Pancreas (tissue), 10 donors: Measurements from ENCODE around the gene SNAPC4. TPM values are rescaled to one million over a fixed set of nuclear protein-coding genes. Genes with fewer than 3 reads are reported as not detected.
"Not testable (repeated sequence)": the region's sequence is repeated elsewhere in the genome, so short reads cannot be mapped to it uniquely, and the experiment has no call there.

Experiments
- ATAC-seq, 4 donors: fragments of 200-7000 bp; cut with Tn5 transposase; one replicate each; pipeline versions ENCODE4 v1.8.0 to v1.9.1; 2020; ENCODE audit warnings: mild to moderate bottlenecking in 4 of 4, moderate library complexity in 4 of 4
- DNase-seq, 6 donors: peaks; one replicate each; pipeline ENCODE4 v3.0.0-alpha.2; 2020
- FAIRE-seq: peaks from 2 replicates; lab custom pipeline; 2012; peaks lifted over from hg19 to GRCh38; lab: Jason Lieb, UNC
- H3K27ac ChIP-seq, 4 donors: fragments of 200-600 bp; sonication (generic); 1 replicate in 3 of 4; 2 replicates in 1 of 4; pipeline versions ENCODE4 v1.5.0 to v1.8.0; 2020
- H3K27me3 ChIP-seq, 4 donors: fragments of 200-600 bp; one replicate each; pipeline ENCODE4 v1.8.0; 2021
- H3K36me3 ChIP-seq, 3 donors: fragments of 200-600 bp; sonication (generic) in 1 of 3; one replicate each; pipeline versions ENCODE4 v1.5.0 to v1.8.0; 2020 to 2021
- H3K4me1 ChIP-seq, 3 donors: fragments of 200-600 bp; one replicate each; pipeline ENCODE4 v1.8.0; 2021
- H3K4me3 ChIP-seq, 4 donors: fragments of 200-600 bp; sonication (generic) in 2 of 4; one replicate each; pipeline versions ENCODE4 v1.5.0 to v1.8.0; 2020 to 2021
- H3K9me3 ChIP-seq, 4 donors: fragments of 200-600 bp; one replicate each; pipeline ENCODE4 v1.8.0; 2021
- WGBS, 2 donors: extraction: QIAGEN DNeasy Blood & Tissue Kit; methylation state at CpG; one replicate each; pipeline ENCODE4 v1.1.7; 2013; 5-methylcytosine and 5-hydroxymethylcytosine counted together
- intact Hi-C, 3 donors: fragments of 100-400 bp; cut with DNase I; formaldehyde crosslinking; loops; one replicate each; pipeline versions ENCODE4 v1.11.1 to v1.14.2; 2022
- polyA plus RNA-seq, 2 donors: library from polyadenylated mRNA; stranded (reverse); fragments of 200-250 nt; gene quantifications; one replicate each; pipeline ENCODE4 v1.2.3, GENCODE V29; 2013
- total RNA-seq, 6 donors: library from RNA; stranded (reverse); fragmentation: NEBNext Ultra II Directional in 4 of 6; extraction: Animal tissue kit (Norgen Biotek cat#: 25700) in 4 of 6; gene quantifications; one replicate each; pipeline versions ENCODE4 v1.2.1 to v1.2.4, GENCODE V29; 2021 to 2023
- TF ChIP-seq, protein P1 (sequence below), 4 donors: fragments of 200-600 bp; sonication (generic) in 3 of 4; IDR thresholded peaks; one replicate each; pipeline versions ENCODE4 v1.5.0 to v1.8.0; 2021; ENCODE audit warnings: antibody characterized with exemption in 4 of 4
- donor health status: healthy with polysubstance abuse.
- donor health status: DM: no; HTN: no; CAD: no; lungs with moderate emphysema.
- donor health status: DM: no; HTN: no; CAD: no.
- donor health status: control.
- donor health status: control.
- donor health status: Bipolar disorder and iron deficiency.
- donor health status: DM: yes; HTN: yes; CAD: no.
- donor health status: DM: no; HTN: no; CAD: no.
- donor health status: DM: no; HTN: no; CAD: no.
- donor health status: DM: yes; HTN: yes; CAD: no.

SNAPC4 gene
- total and polyA plus RNA-seq, 8 donors: 3.8 to 22.0 (median 5.2) TPM

DNA sequence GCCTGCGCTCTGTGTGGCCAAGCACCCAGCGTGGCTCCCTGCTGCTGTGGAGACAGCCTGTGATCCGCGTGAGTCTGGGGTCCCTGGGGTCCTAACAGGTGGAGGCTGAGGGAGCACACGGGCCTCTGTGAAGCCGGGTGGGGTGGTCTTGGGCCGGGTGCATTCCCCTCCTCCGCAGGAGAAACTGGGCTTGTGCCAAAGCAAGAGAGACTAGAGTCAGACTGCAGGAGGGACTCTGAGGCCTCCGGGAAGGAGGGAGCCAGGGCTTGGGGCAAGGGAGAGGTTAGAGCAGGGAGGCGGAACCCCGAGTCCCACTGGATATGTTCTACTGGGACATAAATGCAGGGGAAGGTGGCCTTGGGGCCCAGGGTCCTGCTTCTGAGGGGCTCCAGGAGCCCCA, 46.9 kb downstream of the SNAPC4 start:
- H3K4me3 ChIP-seq: no peak overlapping the region
- H3K4me1 ChIP-seq: no peaks in the 10 kb centered on the region
- FAIRE-seq (no peak), DNase-seq (no peak), ATAC-seq (no peak)
- 85 to 91% methylated on average over 10 to 11 of the region's 11 CpGs for WGBS, 2 donors
- H3K27ac ChIP-seq: no peak overlapping the region
- no peaks in the 10 kb centered on the region for H3K36me3 ChIP-seq
- no peaks in the 10 kb centered on the region for H3K27me3 ChIP-seq
- H3K9me3 ChIP-seq: no peaks in the 10 kb centered on the region
- TF ChIP-seq, protein P1, sequence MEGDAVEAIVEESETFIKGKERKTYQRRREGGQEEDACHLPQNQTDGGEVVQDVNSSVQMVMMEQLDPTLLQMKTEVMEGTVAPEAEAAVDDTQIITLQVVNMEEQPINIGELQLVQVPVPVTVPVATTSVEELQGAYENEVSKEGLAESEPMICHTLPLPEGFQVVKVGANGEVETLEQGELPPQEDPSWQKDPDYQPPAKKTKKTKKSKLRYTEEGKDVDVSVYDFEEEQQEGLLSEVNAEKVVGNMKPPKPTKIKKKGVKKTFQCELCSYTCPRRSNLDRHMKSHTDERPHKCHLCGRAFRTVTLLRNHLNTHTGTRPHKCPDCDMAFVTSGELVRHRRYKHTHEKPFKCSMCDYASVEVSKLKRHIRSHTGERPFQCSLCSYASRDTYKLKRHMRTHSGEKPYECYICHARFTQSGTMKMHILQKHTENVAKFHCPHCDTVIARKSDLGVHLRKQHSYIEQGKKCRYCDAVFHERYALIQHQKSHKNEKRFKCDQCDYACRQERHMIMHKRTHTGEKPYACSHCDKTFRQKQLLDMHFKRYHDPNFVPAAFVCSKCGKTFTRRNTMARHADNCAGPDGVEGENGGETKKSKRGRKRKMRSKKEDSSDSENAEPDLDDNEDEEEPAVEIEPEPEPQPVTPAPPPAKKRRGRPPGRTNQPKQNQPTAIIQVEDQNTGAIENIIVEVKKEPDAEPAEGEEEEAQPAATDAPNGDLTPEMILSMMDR (IDR thresholded peaks at IDR 0.05): no peak
- intact Hi-C loops: no loop called here

DNA sequence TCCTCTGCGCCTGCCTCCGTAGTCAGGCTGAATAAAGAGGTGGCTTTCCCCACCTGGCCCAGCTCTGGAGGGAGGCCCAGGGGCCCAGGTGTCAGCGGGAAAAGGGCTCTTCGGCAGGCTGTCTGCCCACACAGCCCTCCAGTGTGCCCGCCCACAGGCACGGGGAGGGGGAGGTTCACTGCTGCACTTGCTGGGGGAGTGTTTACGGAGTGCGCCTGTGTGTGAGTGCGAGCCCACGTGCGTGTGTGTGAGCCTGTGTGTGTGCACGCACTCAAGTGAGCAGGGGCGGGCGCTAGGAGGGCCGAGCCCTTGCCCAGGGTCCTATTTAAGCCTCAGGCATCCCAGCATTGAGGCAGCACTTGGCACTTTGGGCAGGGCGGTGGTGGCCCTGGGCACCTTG, 47.3 kb downstream of the SNAPC4 start:
- DNase-seq: no peak
- Histone ChIP-seq H3K4me1 (no peaks in the 10 kb centered on the region), H3K27me3 (no peaks in the 10 kb centered on the region), H3K4me3 (no peak overlapping the region), H3K27ac (no peak overlapping the region), H3K9me3 (no peaks in the 10 kb centered on the region), H3K36me3 (no peaks in the 10 kb centered on the region)
- peak in 2 of 4 donors; percentile 24 to 38 for ATAC-seq
- no peak for FAIRE-seq
- TF ChIP-seq, protein P1 (IDR thresholded peaks at IDR 0.05): no peak
- 78 to 91% methylated on average over 16 of the region's 16 CpGs for WGBS, 2 donors
- intact Hi-C loops: no loop called here

DNA sequence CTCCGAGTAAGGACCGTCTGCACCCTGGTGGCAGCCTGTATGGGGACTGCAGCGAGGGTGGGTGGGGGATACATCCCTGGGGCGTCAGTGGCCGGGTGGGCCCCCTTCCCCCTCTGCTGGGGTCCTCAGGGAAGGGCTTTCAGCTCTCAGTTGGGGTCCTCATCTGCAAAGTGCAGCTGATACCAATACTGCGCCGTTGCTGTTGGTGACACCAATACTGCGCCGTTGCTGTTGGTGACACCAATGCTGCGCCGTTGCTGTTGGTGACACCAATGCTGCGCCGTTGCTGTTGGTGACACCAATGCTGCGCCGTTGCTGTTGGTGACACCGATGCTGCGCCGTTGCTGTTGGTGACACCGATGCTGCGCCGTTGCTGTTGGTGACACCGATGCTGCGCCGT, 48.1 kb downstream of the SNAPC4 start:
- H3K4me3 ChIP-seq, ATAC-seq, intact Hi-C loops, H3K9me3 ChIP-seq, H3K27ac ChIP-seq, H3K4me1 ChIP-seq, H3K36me3 ChIP-seq, FAIRE-seq, H3K27me3 ChIP-seq, DNase-seq: not testable (repeated sequence)
- WGBS, 2 donors: 93 to 95% methylated on average over 15 to 23 of the region's 24 CpGs

DNA sequence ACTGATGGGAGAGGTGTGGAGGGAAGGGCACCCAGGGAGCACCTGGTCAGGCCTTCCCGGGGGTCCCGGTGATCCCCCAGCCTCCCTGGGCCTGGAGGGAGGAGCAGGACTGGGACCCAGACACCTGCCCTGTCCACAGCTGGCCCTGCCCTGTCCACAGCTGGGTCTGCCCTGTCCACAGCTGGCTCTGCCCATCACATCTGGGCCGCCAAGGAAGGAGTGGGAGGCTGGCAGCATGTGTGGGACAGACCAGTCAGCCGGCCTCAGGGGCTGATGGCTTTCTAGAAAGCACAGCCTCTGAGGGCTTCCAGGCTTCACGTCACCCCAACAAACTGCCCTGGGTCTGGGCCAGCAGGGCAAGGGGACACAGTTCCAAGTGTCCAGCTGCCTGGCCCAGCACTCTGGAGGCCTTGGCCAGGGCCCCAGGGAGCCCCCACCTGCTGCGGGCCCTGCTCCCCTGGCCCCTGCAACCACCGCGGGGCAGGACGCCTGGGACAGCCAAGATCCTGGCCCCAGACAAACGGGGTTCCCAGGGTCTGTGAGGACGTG, 48.6 kb downstream of the SNAPC4 start:
- no peak for ATAC-seq
- no peak for DNase-seq
- Histone ChIP-seq H3K4me3 (no peak overlapping the region), H3K9me3 (no peaks in the 10 kb centered on the region), H3K4me1 (no peaks in the 10 kb centered on the region), H3K27me3 (no peaks in the 10 kb centered on the region), H3K36me3 (no peaks in the 10 kb centered on the region), H3K27ac (no peak overlapping the region)
- intact Hi-C loops: no loop called here
- TF ChIP-seq, protein P1 (IDR thresholded peaks at IDR 0.05): no peak
- WGBS, 2 donors: 80 to 92% methylated on average over 11 of the region's 11 CpGs
- FAIRE-seq: no peak

Other genes with a start within 250 kb of the SNAPC4 start
- gene LHX3, start 195.0 kb downstream of the SNAPC4 start, total RNA-seq: not detected
- not detected for gene LHX3, start 195.0 kb downstream of the SNAPC4 start, polyA plus RNA-seq
- 10 to 100 TPM in 3 of 6 donors, 1 to 10 TPM in 3; 6.8 to 11.0 (median 10.4) TPM for gene QSOX2, start 154.4 kb downstream of the SNAPC4 start, total RNA-seq
- gene QSOX2, start 154.4 kb downstream of the SNAPC4 start, polyA plus RNA-seq: 10 to 100 TPM; 12.2 to 19.1 TPM
- gene CCDC187, start 96.1 kb downstream of the SNAPC4 start, total RNA-seq: under 1 TPM; 0.14 to 0.58 (median 0.36) TPM
- gene CCDC187, start 96.1 kb downstream of the SNAPC4 start, polyA plus RNA-seq: 1 to 10 TPM; 2.0 to 2.6 TPM
- 10 to 100 TPM in 4 of 6 donors, 1 to 10 TPM in 2; 6.8 to 22.7 (median 11.5) TPM for gene GPSM1, start 72.6 kb downstream of the SNAPC4 start, total RNA-seq
- gene GPSM1, start 72.6 kb downstream of the SNAPC4 start, polyA plus RNA-seq: 10 to 100 TPM; 33.7 to 54.4 TPM
- 10 to 100 TPM; 10.1 to 26.8 (median 14.4) TPM for gene DNLZ, start 36.4 kb downstream of the SNAPC4 start, total RNA-seq
- gene DNLZ, start 36.4 kb downstream of the SNAPC4 start, polyA plus RNA-seq: 10 to 100 TPM; 14.1 to 19.4 TPM
- 1 to 10 TPM in 2 of 6 donors, under 1 TPM in 4; 0.23 to 5.1 (median 0.86) TPM for gene CARD9, start 26.5 kb downstream of the SNAPC4 start, total RNA-seq
- 1 to 10 TPM; 1.3 to 2.9 TPM for gene CARD9, start 26.5 kb downstream of the SNAPC4 start, polyA plus RNA-seq
- gene ENTR1, start 10.4 kb upstream of the SNAPC4 start, total RNA-seq: 10 to 100 TPM; 13.8 to 29.1 (median 20.4) TPM
- gene ENTR1, start 10.4 kb upstream of the SNAPC4 start, polyA plus RNA-seq: 10 to 100 TPM; 34.9 to 36.6 TPM
- gene PMPCA, start 10.5 kb upstream of the SNAPC4 start, total RNA-seq: 10 to 100 TPM; 16.3 to 23.7 (median 17.4) TPM
- gene PMPCA, start 10.5 kb upstream of the SNAPC4 start, polyA plus RNA-seq: 10 to 100 TPM; 43.0 to 51.4 TPM
- 1 to 10 TPM; 3.8 to 10.0 (median 5.2) TPM for gene INPP5E, start 39.7 kb upstream of the SNAPC4 start, total RNA-seq
- 10 to 100 TPM; 13.9 to 14.9 TPM for gene INPP5E, start 39.7 kb upstream of the SNAPC4 start, polyA plus RNA-seq
- 10 to 100 TPM; 32.1 to 46.6 (median 39.5) TPM for gene SEC16A, start 82.9 kb upstream of the SNAPC4 start, total RNA-seq
- gene SEC16A, start 82.9 kb upstream of the SNAPC4 start, polyA plus RNA-seq: 10 to 100 TPM; 49.7 to 66.9 TPM
- gene NOTCH1, start 145.9 kb upstream of the SNAPC4 start, total RNA-seq: 10 to 100 TPM; 19.6 to 39.8 (median 25.6) TPM
- gene NOTCH1, start 145.9 kb upstream of the SNAPC4 start, polyA plus RNA-seq: 10 to 100 TPM in 1 of 2 donors, 1 to 10 TPM in 1; 9.3 to 20.1 TPM